Astrocyte (in vitro differentiated cells and primary cell): ENCODE results near the gene MUC3A. TPM values are rescaled to one million over a fixed set of nuclear protein-coding genes. Genes with fewer than 3 reads are reported as not detected.
A peak's percentile ranks its signal among the peaks of the same experiment; 100 is the strongest.

ENCODE experiments used
- DNase-seq: peaks from one replicate; pipeline ENCODE4 v3.0.0-alpha.2; 2010; ENCODE audit warnings: low read depth
- FAIRE-seq: peaks from 2 replicates; lab custom pipeline; 2011; peaks lifted over from hg19 to GRCh38; lab: Jason Lieb, UNC
- H2AFZ ChIP-seq: 2 replicates; pipeline ENCODE4 v1.6.0; 2012; ENCODE audit warnings: low read depth, low read length, inconsistent platforms
- H3K27ac ChIP-seq: 2 replicates; pipeline ENCODE4 v1.5.1; 2011; ENCODE audit warnings: low read depth, low read length, inconsistent platforms
- H3K27me3 ChIP-seq: 2 replicates; pipeline ENCODE4 v1.6.0; 2011; ENCODE audit warnings: low read length, inconsistent platforms; ENCODE audit not compliant: insufficient read depth
- H3K36me3 ChIP-seq: 2 replicates; pipeline ENCODE4 v1.5.1; 2011; ENCODE audit warnings: low read length, inconsistent platforms; ENCODE audit not compliant: insufficient read depth
- H3K4me1 ChIP-seq: 2 replicates; pipeline ENCODE4 v1.5.1; 2011; ENCODE audit warnings: low read length, inconsistent platforms; ENCODE audit not compliant: insufficient read depth
- H3K4me2 ChIP-seq: 2 replicates; pipeline ENCODE4 v1.6.0; 2012; ENCODE audit warnings: low read length, inconsistent platforms
- H3K4me3 ChIP-seq: 2 replicates; pipeline ENCODE4 v1.5.1; 2011; ENCODE audit warnings: low read depth, mild to moderate bottlenecking, low read length, inconsistent platforms; ENCODE audit not compliant: insufficient read depth
- H3K79me2 ChIP-seq: 2 replicates; pipeline ENCODE4 v1.6.0; 2012; ENCODE audit warnings: mild to moderate bottlenecking, low read length, inconsistent platforms; ENCODE audit not compliant: insufficient read depth
- H3K9ac ChIP-seq: 2 replicates; pipeline ENCODE4 v1.6.0; 2012; ENCODE audit warnings: mild to moderate bottlenecking, low read length, inconsistent platforms
- H3K9me3 ChIP-seq: 2 replicates; pipeline ENCODE4 v1.5.1; 2012; ENCODE audit warnings: low read depth, mild to moderate bottlenecking, low read length, inconsistent platforms; ENCODE audit not compliant: insufficient read depth
- H4K20me1 ChIP-seq: 2 replicates; pipeline ENCODE4 v1.6.0; 2012; ENCODE audit warnings: low read length, inconsistent platforms; ENCODE audit not compliant: insufficient read depth
- H3K27ac Mint-ChIP-seq: one replicate; pipeline ENCODE4 v1.8.0; 2021; ENCODE audit warnings: mild to moderate bottlenecking, mixed read lengths; ENCODE audit not compliant: unreplicated experiment
- H3K27me3 Mint-ChIP-seq: one replicate; pipeline ENCODE4 v1.8.0; 2021; ENCODE audit warnings: low read depth, mixed read lengths; ENCODE audit not compliant: unreplicated experiment
- H3K36me3 Mint-ChIP-seq: one replicate; pipeline ENCODE4 v1.8.0; 2021; ENCODE audit warnings: low read depth, mixed read lengths; ENCODE audit not compliant: unreplicated experiment
- H3K4me1 Mint-ChIP-seq: one replicate; pipeline ENCODE4 v1.8.0; 2021; ENCODE audit warnings: low read depth, mixed read lengths; ENCODE audit not compliant: unreplicated experiment
- H3K4me3 Mint-ChIP-seq: one replicate; pipeline ENCODE4 v1.8.0; 2021; ENCODE audit warnings: mild to moderate bottlenecking, moderate library complexity, mixed read lengths; ENCODE audit not compliant: unreplicated experiment
- H3K9me3 Mint-ChIP-seq: one replicate; pipeline ENCODE4 v1.8.0; 2021; ENCODE audit warnings: mild to moderate bottlenecking, mixed read lengths; ENCODE audit not compliant: unreplicated experiment
- EZH2 ChIP-seq: IDR thresholded peaks from 2 replicates; pipeline ENCODE4 v1.6.1; 2012; ENCODE audit warnings: mild to moderate bottlenecking, low read length, inconsistent platforms; ENCODE audit not compliant: insufficient read depth
- total RNA-seq: library from RNA; stranded (reverse); gene quantifications from 2 replicates; pipeline ENCODE4 v1.2.1, GENCODE V29; 2021
- TF ChIP-seq, protein P1 (sequence below): IDR thresholded peaks from 2 replicates; pipeline ENCODE4 v1.5.1; 2011; ENCODE audit warnings: low read depth, mild to moderate bottlenecking, inconsistent platforms, low read length, moderate library complexity; ENCODE audit not compliant: insufficient read depth

Gene MUC3A
- total RNA-seq, 1 donor from 2014 or later, result 0.61 TPM

DNA sequence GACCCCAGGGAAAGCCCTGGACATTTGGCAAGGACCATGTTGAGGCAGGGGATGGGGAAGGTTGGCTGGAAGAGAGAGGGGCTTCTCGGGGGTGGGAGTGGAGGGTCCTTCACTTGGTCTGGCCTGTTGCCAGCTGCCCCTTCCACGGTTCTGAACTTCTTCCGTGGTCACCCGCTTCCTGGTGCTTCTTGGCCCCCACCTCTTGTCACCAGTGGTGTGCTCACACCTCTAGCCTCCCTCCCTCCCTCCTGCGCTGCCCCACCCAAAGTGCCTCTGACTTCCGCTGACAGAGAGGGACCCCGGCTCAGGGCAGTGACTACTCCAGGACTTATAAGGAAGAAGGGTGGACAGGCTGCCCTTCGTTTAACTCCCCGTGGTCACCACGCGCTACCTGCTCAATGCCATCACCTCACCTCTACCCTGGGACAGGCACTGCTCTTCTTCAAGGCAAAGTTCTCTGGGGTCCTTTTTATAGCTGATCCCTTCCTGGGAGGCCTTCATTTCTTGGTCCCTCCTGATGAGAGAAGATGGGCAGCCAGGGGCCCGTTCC, 19.8 kb downstream of the MUC3A start, which contains the start of gene MUC12:
Gene MUC12, plus strand, starts transcription at position 500 of the 550 bp plus-strand sequence. CDS start 58 bp downstream, outside the sequence.
- H2AFZ ChIP-seq, result no peak within 1 kb of the TSS

DNA sequence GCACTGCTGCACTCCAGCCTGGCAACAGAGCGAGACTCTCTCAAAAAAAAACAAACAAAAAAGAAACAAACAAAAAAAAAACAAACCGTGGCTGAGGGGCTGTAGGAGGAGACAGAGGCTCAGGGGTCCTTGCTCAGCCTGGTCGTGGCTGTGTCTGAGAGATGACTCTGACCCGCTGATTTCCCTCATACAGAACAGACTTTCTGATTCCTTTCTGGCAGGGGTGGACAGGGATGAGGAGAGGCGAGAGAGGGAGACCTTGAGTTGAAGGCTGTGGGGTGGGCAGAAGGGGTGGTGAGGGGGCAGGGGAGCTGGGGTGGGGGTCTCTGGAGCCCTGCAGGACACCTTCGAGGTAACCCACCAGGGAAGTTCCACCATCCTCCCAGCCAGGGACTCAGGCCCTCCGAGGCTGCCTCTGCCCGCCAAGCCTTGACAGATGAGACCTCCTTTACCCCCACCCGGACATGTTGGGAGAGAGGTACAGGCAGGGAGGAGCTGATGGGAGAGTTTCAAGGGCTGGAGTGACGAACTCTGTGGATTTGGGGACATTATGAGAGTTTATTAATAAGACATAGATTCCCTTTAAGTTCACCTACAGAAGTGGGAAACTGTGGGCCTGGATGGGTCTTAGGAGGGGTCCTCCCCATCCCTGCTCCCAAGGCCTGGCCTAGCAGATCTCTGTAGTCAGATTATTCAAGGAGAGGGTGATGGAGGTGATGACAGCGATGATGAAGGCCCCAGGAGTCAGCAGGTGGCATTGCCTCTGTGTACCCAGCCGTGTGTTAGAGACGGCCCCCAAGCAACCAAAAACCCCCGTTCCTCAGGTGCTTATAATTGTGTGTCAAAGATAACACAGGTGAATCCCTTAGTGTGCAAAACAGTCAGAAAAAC, 22.0 kb downstream of the MUC3A start:
- peaks cover 35% of the 10 kb centered on the region for H3K27me3 ChIP-seq
- H4K20me1 ChIP-seq, result no peaks in the 10 kb centered on the region
- DNase-seq (no peak), FAIRE-seq (no peak)
- no peaks in the 10 kb centered on the region for H3K36me3 Mint-ChIP-seq
- H3K27ac ChIP-seq, result no peak overlapping the region
- H3K9me3 Mint-ChIP-seq, result peaks cover 21% of the 10 kb centered on the region
- peaks cover 69% of the 10 kb centered on the region for H3K27me3 Mint-ChIP-seq
- no peak overlapping the region for H3K4me3 ChIP-seq
- no peaks in the 10 kb centered on the region for H3K4me1 Mint-ChIP-seq
- H3K79me2 ChIP-seq, result no peaks in the 10 kb centered on the region
- H3K27ac Mint-ChIP-seq, result no peak overlapping the region
- no peak overlapping the region for H3K9ac ChIP-seq
- no peak overlapping the region for H3K4me2 ChIP-seq
- H3K9me3 ChIP-seq, result peaks cover 4% of the 10 kb centered on the region
- no peak overlapping the region for H3K4me3 Mint-ChIP-seq
- no peaks in the 10 kb centered on the region for H3K4me1 ChIP-seq
- no peak overlapping the region for H2AFZ ChIP-seq
- no peaks in the 10 kb centered on the region for H3K36me3 ChIP-seq
- TF ChIP-seq EZH2, result no peak
- TF ChIP-seq, protein P1, sequence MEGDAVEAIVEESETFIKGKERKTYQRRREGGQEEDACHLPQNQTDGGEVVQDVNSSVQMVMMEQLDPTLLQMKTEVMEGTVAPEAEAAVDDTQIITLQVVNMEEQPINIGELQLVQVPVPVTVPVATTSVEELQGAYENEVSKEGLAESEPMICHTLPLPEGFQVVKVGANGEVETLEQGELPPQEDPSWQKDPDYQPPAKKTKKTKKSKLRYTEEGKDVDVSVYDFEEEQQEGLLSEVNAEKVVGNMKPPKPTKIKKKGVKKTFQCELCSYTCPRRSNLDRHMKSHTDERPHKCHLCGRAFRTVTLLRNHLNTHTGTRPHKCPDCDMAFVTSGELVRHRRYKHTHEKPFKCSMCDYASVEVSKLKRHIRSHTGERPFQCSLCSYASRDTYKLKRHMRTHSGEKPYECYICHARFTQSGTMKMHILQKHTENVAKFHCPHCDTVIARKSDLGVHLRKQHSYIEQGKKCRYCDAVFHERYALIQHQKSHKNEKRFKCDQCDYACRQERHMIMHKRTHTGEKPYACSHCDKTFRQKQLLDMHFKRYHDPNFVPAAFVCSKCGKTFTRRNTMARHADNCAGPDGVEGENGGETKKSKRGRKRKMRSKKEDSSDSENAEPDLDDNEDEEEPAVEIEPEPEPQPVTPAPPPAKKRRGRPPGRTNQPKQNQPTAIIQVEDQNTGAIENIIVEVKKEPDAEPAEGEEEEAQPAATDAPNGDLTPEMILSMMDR, result no peak

More for the DNA sequence above, 19.8 kb downstream of the MUC3A start, which contains the start of gene MUC12:
- no peaks in the 10 kb centered on the region for H3K36me3 Mint-ChIP-seq
- H4K20me1 ChIP-seq, result no peaks in the 10 kb centered on the region
- no peaks in the 10 kb centered on the region for H3K9me3 ChIP-seq
- no peaks in the 10 kb centered on the region for H3K79me2 ChIP-seq
- peak within 1 kb of the TSS; percentile 20 for H3K4me3 Mint-ChIP-seq
- no peak within 1 kb of the TSS for H3K27ac ChIP-seq
- no peak within 1 kb of the TSS for H3K27ac Mint-ChIP-seq
- peaks cover 77% of the 10 kb centered on the region for H3K27me3 Mint-ChIP-seq
- H3K4me2 ChIP-seq, result no peak within 1 kb of the TSS
- peaks cover 9% of the 10 kb centered on the region for H3K9me3 Mint-ChIP-seq
- no peak for TF ChIP-seq EZH2
- TF ChIP-seq, protein P1, result no peak
- peaks cover 4% of the 10 kb centered on the region for H3K4me1 ChIP-seq
- H3K4me3 ChIP-seq, result no peak within 1 kb of the TSS
- no peak for FAIRE-seq
- no peak for DNase-seq
- no peaks in the 10 kb centered on the region for H3K36me3 ChIP-seq
- peaks cover 2% of the 10 kb centered on the region for H3K4me1 Mint-ChIP-seq
- H3K9ac ChIP-seq, result no peak within 1 kb of the TSS
- H3K27me3 ChIP-seq, result peaks cover 48% of the 10 kb centered on the region
